ENCODE measurements around the gene LRRC7. TPM values are rescaled to one million over a fixed set of nuclear protein-coding genes. Genes with fewer than 3 reads are reported as not detected.

Gene LRRC7
- total RNA-seq, 1 experiment from 2014 or later, result not detected

- Histone ChIP-seq H3K36me3 (ENCODE audit: control insufficient read depth, insufficient read depth, low read length) (no peaks in the 10 kb centered on the region), H3K4me3 (ENCODE audit: low read depth in 2 of 2, low read length in 2 of 2) (no peak overlapping the region), H3K9me3 (ENCODE audit: control insufficient read depth, insufficient read depth, low read depth, low read length) (no peaks in the 10 kb centered on the region), H3K27me3 (ENCODE audit: control insufficient read depth, insufficient read depth, low read length) (no peaks in the 10 kb centered on the region), H3K27ac (ENCODE audit: low read length) (no peak overlapping the region), H3K4me1 (ENCODE audit: control insufficient read depth, insufficient read depth, low read length) (no peaks in the 10 kb centered on the region)
- ChIA-PET CTCF (no interaction called here), POLR2A (no interaction called here)
- TF ChIP-seq SIN3A (IDR thresholded peaks at IDR 0.05; ENCODE audit: borderline replicate concordance, insufficient read depth, low read depth, low read length), result no peak
- no peak for TF ChIP-seq REST (IDR thresholded peaks at IDR 0.05; ENCODE audit: insufficient read depth in 1 of 2, low read depth in 2 of 2, low read length in 1 of 2)
- no peak for TF ChIP-seq POLR2AphosphoS5 (IDR thresholded peaks at IDR 0.05; ENCODE audit: low read depth, low read length)
- no peak for TF ChIP-seq CTCF (IDR thresholded peaks at IDR 0.05)
- DNase-seq (ENCODE audit: low read depth, low spot score), result no peak
- intact Hi-C loops (cut with micrococcal nuclease; ENCODE audit: unreplicated experiment) (no loop called here), in situ Hi-C loops (cut with HindIII; ENCODE audit: low pct_unique_long_range_greater_than_20kb, low sequenced_read_pairs) (no loop called here)
- BruUV-seq (replicated peaks), result no TSS peak
- no peak for ATAC-seq
Measured at GRCh38 chr1:69791311-69791710, 223.6 kb downstream of the LRRC7 start.

- DNase-seq (ENCODE audit: low read depth, low spot score) (no peak), ATAC-seq (no peak)
- Histone ChIP-seq H3K27ac (ENCODE audit: low read length) (no peak overlapping the region), H3K36me3 (ENCODE audit: control insufficient read depth, insufficient read depth, low read length) (no peaks in the 10 kb centered on the region), H3K4me3 (ENCODE audit: low read depth in 2 of 2, low read length in 2 of 2) (no peak overlapping the region), H3K9me3 (ENCODE audit: control insufficient read depth, insufficient read depth, low read depth, low read length) (no peaks in the 10 kb centered on the region), H3K4me1 (ENCODE audit: control insufficient read depth, insufficient read depth, low read length) (no peaks in the 10 kb centered on the region), H3K27me3 (ENCODE audit: control insufficient read depth, insufficient read depth, low read length) (no peaks in the 10 kb centered on the region)
- in situ Hi-C loops (cut with HindIII; ENCODE audit: low pct_unique_long_range_greater_than_20kb, low sequenced_read_pairs), result no loop called here
- CTCF ChIA-PET, result no interaction called here
- no TSS peak for BruUV-seq (replicated peaks)
- POLR2A ChIA-PET, result no interaction called here
- TF ChIP-seq TCF7L2 (IDR thresholded peaks at IDR 0.05; ENCODE audit: low read depth, low read length), result no peak
- no peak for TF ChIP-seq CTCF (IDR thresholded peaks at IDR 0.05)
- TF ChIP-seq SIN3A (IDR thresholded peaks at IDR 0.05; ENCODE audit: borderline replicate concordance, insufficient read depth, low read depth, low read length), result no peak
- no peak for TF ChIP-seq POLR2AphosphoS5 (IDR thresholded peaks at IDR 0.05; ENCODE audit: low read depth, low read length)
- TF ChIP-seq REST (IDR thresholded peaks at IDR 0.05; ENCODE audit: insufficient read depth in 1 of 2, low read depth in 2 of 2, low read length in 1 of 2), result no peak
- intact Hi-C loops (cut with micrococcal nuclease; ENCODE audit: unreplicated experiment), result no loop called here
Measured at GRCh38 chr1:69794831-69795230, 227.1 kb downstream of the LRRC7 start.

Measured in Panc1 (cell line).